DND-41 (cell line): ENCODE results near the gene CROCC.

ENCODE experiments used
- CTCF ChIP-seq: IDR thresholded peaks from 2 replicates; pipeline ENCODE4 v1.5.1; 2012; ENCODE audit warnings: borderline replicate concordance, low read length, moderate library complexity, mild to moderate bottlenecking; ENCODE audit not compliant: poor library complexity, severe bottlenecking; ENCODE audit errors: extremely low read depth
- EZH2 ChIP-seq: IDR thresholded peaks from 3 replicates; pipeline ENCODE4 v1.6.1; 2012; ENCODE audit warnings: borderline replicate concordance, low read depth, mild to moderate bottlenecking, moderate library complexity, low read length, inconsistent platforms; ENCODE audit not compliant: severe bottlenecking

- no peak for TF ChIP-seq CTCF
- no peak for TF ChIP-seq EZH2
These were observed 61.9 kb downstream of the CROCC start for GRCh38 chr1:16983649-16984048.
